ENCODE results near the gene SLC27A5. TPM values are rescaled to one million over a fixed set of nuclear protein-coding genes. Genes with fewer than 3 reads are reported as not detected.

The SLC27A5 gene
- total and polyA plus RNA-seq, 2 of the 13 experiments (the other 11 are each of a cell fraction or from before 2014, with no cell fraction given) = 30.3 to 40.2 TPM

GRCh38 chr19:58518256-58519086 is 6.7 kb upstream of the SLC27A5 start (continued):
- TF ChIP-seq AFF4 (CRISPR knock-in tag; IDR thresholded peaks at IDR 0.05) (no peak), MAFK (conservative IDR thresholded peaks at IDR 0.05 in 1 of 2, IDR thresholded peaks at IDR 0.05 in 1 of 2; ENCODE audit: low read length in 2 of 2) (no peak), ZNF263 (CRISPR knock-in tag; IDR thresholded peaks at IDR 0.05) (0 out of 2 replicates have a peak, but pooled peaks have one; percentile 22), ZBTB39 (CRISPR knock-in tag; IDR thresholded peaks at IDR 0.05) (no peak)

Data from HepG2 (cell line).